Natural killer cell treated with Interleukin-12 subunit alpha and Interleukin-12 subunit beta and Interleukin-15 and Interleukin-18, amount 100 ng/mL, for 72 hours (primary cell): ENCODE data around the gene ZNF609. TPM values are rescaled to one million over a fixed set of nuclear protein-coding genes. Genes with fewer than 3 reads are reported as not detected.
"Not testable (repeated sequence)": the region's sequence is repeated elsewhere in the genome, so short reads cannot be mapped to it uniquely, and the experiment has no call there.

Experiments used
- ATAC-seq, 2 donors: fragments of 150-1000 bp; cut with Tn5 transposase in 1 of 2; sonication (Bioruptor Pico), chemical (Tn5 transposase) in 1 of 2; 2 replicates each; pipeline ENCODE4 v1.10.0; 2021
- DNase-seq: peaks from one replicate; pipeline ENCODE4 v3.0.0; 2022; ENCODE audit warnings: low spot score
- H3K27ac Mint-ChIP-seq, 2 donors: 1 replicate in 1 of 2; 2 replicates in 1 of 2; pipeline ENCODE4 v1.8.0; 2022; ENCODE audit warnings: mixed read lengths in 2 of 2, mild to moderate bottlenecking in 1 of 2, moderate library complexity in 1 of 2
- H3K27me3 Mint-ChIP-seq, 2 donors: 1 replicate in 1 of 2; 2 replicates in 1 of 2; pipeline ENCODE4 v1.8.0; 2022; ENCODE audit warnings: mixed read lengths in 2 of 2
- H3K36me3 Mint-ChIP-seq: one replicate; pipeline ENCODE4 v1.8.0; 2022; ENCODE audit warnings: mixed read lengths
- H3K4me1 Mint-ChIP-seq, 2 donors: 1 replicate in 1 of 2; 2 replicates in 1 of 2; pipeline ENCODE4 v1.8.0; 2022; ENCODE audit warnings: low read depth in 2 of 2, mixed read lengths in 2 of 2, mild to moderate bottlenecking in 1 of 2
- H3K4me3 Mint-ChIP-seq: one replicate; pipeline ENCODE4 v1.8.0; 2022; ENCODE audit warnings: mixed read lengths
- H3K9me3 Mint-ChIP-seq: 2 replicates; pipeline ENCODE4 v1.8.0; 2022; ENCODE audit warnings: mixed read lengths
- total RNA-seq, 2 donors: library from RNA; stranded (reverse); gene quantifications; one replicate each; pipeline ENCODE4 v1.2.3, GENCODE V29; 2022

ZNF609 gene
- total RNA-seq, 2 donors from 2014 or later = 36.9 to 67.6 TPM

GRCh38 chr15:64464276-64465005 lies 4.1 kb downstream of the ZNF609 start:
- Mint-ChIP-seq H3K27me3 (no peaks in the 10 kb centered on the region), H3K4me3 (peak overlapping the region; percentile 65), H3K27ac (peak overlapping the region; percentile 71 to 73), H3K4me1 (peaks cover 46 to 63% of the 10 kb centered on the region in 2 donors), H3K9me3 (no peaks in the 10 kb centered on the region), H3K36me3 (peaks cover 12% of the 10 kb centered on the region)
- DNase-seq (no peak), ATAC-seq (no peak)

GRCh38 chr15:64466408-64467141 lies 6.2 kb downstream of the ZNF609 start:
- Mint-ChIP-seq H3K9me3 (no peaks in the 10 kb centered on the region), H3K27me3 (no peaks in the 10 kb centered on the region), H3K36me3 (peaks cover 6% of the 10 kb centered on the region), H3K4me1 (peaks cover 34 to 49% of the 10 kb centered on the region in 2 donors), H3K27ac (peak overlapping the region in 1 of 2 donors; percentile 31), H3K4me3 (no peak overlapping the region)
- ATAC-seq (no peak), DNase-seq (no peak)

- ATAC-seq (no peak), DNase-seq (no peak)
- Mint-ChIP-seq H3K36me3 (no peaks in the 10 kb centered on the region), H3K27me3 (no peaks in the 10 kb centered on the region), H3K9me3 (no peaks in the 10 kb centered on the region), H3K4me1 (peaks cover 22 to 25% of the 10 kb centered on the region in 2 donors), H3K27ac (no peak overlapping the region), H3K4me3 (no peak overlapping the region)
Measured at GRCh38 chr15:64472161-64472560, 11.8 kb downstream of the ZNF609 start.

- no peak for ATAC-seq
- no peaks in the 10 kb centered on the region for H3K9me3 Mint-ChIP-seq
- H3K4me1 Mint-ChIP-seq = peaks cover 17 to 20% of the 10 kb centered on the region in 2 donors
- H3K27ac Mint-ChIP-seq = no peak overlapping the region
- no peaks in the 10 kb centered on the region for H3K36me3 Mint-ChIP-seq
- H3K27me3 Mint-ChIP-seq = no peaks in the 10 kb centered on the region
- no peak overlapping the region for H3K4me3 Mint-ChIP-seq
- no peak for DNase-seq
Measured at GRCh38 chr15:64474846-64475245, 14.5 kb downstream of the ZNF609 start.

GRCh38 chr15:64476550-64476949 lies 16.2 kb downstream of the ZNF609 start:
- Mint-ChIP-seq H3K27me3 (no peaks in the 10 kb centered on the region), H3K9me3 (no peaks in the 10 kb centered on the region), H3K27ac (peak overlapping the region in 1 of 2 donors; percentile 54), H3K36me3 (no peaks in the 10 kb centered on the region), H3K4me3 (no peak overlapping the region), H3K4me1 (peaks cover 20 to 23% of the 10 kb centered on the region in 2 donors)
- DNase-seq (no peak), ATAC-seq (no peak)

- Mint-ChIP-seq H3K36me3 (no peaks in the 10 kb centered on the region), H3K27ac (no peak overlapping the region)
Measured at GRCh38 chr15:64478863-64479262, 18.5 kb downstream of the ZNF609 start.

GRCh38 chr15:64480891-64481290 lies 20.5 kb downstream of the ZNF609 start:
- no peaks in the 10 kb centered on the region for H3K9me3 Mint-ChIP-seq
- no peak overlapping the region for H3K27ac Mint-ChIP-seq
- H3K4me1 Mint-ChIP-seq = peaks cover 18 to 25% of the 10 kb centered on the region in 2 donors
- H3K27me3 Mint-ChIP-seq = no peaks in the 10 kb centered on the region
- H3K4me3 Mint-ChIP-seq = no peak overlapping the region
- H3K36me3 Mint-ChIP-seq = no peaks in the 10 kb centered on the region
- ATAC-seq = no peak
- DNase-seq = no peak

More at GRCh38 chr15:64478863-64479262, 18.5 kb downstream of the ZNF609 start:
- ATAC-seq = no peak
- no peaks in the 10 kb centered on the region for H3K9me3 Mint-ChIP-seq
- no peak for DNase-seq
- no peaks in the 10 kb centered on the region for H3K27me3 Mint-ChIP-seq
- H3K4me3 Mint-ChIP-seq = no peak overlapping the region
- H3K4me1 Mint-ChIP-seq = peaks cover 17 to 26% of the 10 kb centered on the region in 2 donors

GRCh38 chr15:64483749-64484148 lies 23.4 kb downstream of the ZNF609 start:
- ATAC-seq (no peak), DNase-seq (no peak)
- H3K36me3 Mint-ChIP-seq = no peaks in the 10 kb centered on the region
- H3K27me3 Mint-ChIP-seq = no peaks in the 10 kb centered on the region
- no peak overlapping the region for H3K4me3 Mint-ChIP-seq
- H3K9me3 Mint-ChIP-seq = no peaks in the 10 kb centered on the region
- no peak overlapping the region for H3K27ac Mint-ChIP-seq
- peaks cover 5 to 12% of the 10 kb centered on the region in 2 donors for H3K4me1 Mint-ChIP-seq

- H3K36me3 Mint-ChIP-seq = no peaks in the 10 kb centered on the region
- H3K4me3 Mint-ChIP-seq = no peak overlapping the region
- DNase-seq = no peak
- no peak overlapping the region for H3K27ac Mint-ChIP-seq
- no peaks in the 10 kb centered on the region for H3K27me3 Mint-ChIP-seq
- H3K4me1 Mint-ChIP-seq = peaks cover 5 to 8% of the 10 kb centered on the region in 2 donors
- no peak for ATAC-seq
- H3K9me3 Mint-ChIP-seq = no peaks in the 10 kb centered on the region
Measured at GRCh38 chr15:64485796-64486195, 25.4 kb downstream of the ZNF609 start.

GRCh38 chr15:64490598-64491259 lies 30.4 kb downstream of the ZNF609 start:
- no peak for DNase-seq
- Mint-ChIP-seq H3K9me3 (no peaks in the 10 kb centered on the region), H3K27ac (no peak overlapping the region), H3K4me3 (no peak overlapping the region), H3K36me3 (no peaks in the 10 kb centered on the region), H3K4me1 (peaks cover under 1 to 11% of the 10 kb centered on the region in 2 donors), H3K27me3 (no peaks in the 10 kb centered on the region)
- ATAC-seq = no peak

GRCh38 chr15:64493641-64494040 lies 33.3 kb downstream of the ZNF609 start:
- H3K27ac Mint-ChIP-seq = no peak overlapping the region
- H3K9me3 Mint-ChIP-seq = no peaks in the 10 kb centered on the region
- no peak for DNase-seq
- ATAC-seq = no peak
- H3K36me3 Mint-ChIP-seq = no peaks in the 10 kb centered on the region
- H3K4me3 Mint-ChIP-seq = no peak overlapping the region
- peaks cover 6 to 14% of the 10 kb centered on the region in 2 donors for H3K4me1 Mint-ChIP-seq
- no peaks in the 10 kb centered on the region for H3K27me3 Mint-ChIP-seq

GRCh38 chr15:64495968-64496367 lies 35.6 kb downstream of the ZNF609 start:
- H3K9me3 Mint-ChIP-seq, ATAC-seq, H3K36me3 Mint-ChIP-seq, H3K27ac Mint-ChIP-seq, H3K27me3 Mint-ChIP-seq, H3K4me3 Mint-ChIP-seq, DNase-seq: not testable (repeated sequence)
- H3K4me1 Mint-ChIP-seq = peaks cover 27 to 29% of the 10 kb centered on the region in 2 donors

GRCh38 chr15:64500695-64501395 lies 40.5 kb downstream of the ZNF609 start:
- Mint-ChIP-seq H3K27me3 (no peaks in the 10 kb centered on the region), H3K4me3 (no peak overlapping the region), H3K9me3 (no peaks in the 10 kb centered on the region), H3K4me1 (peaks cover 48 to 51% of the 10 kb centered on the region in 2 donors), H3K36me3 (peaks cover 9% of the 10 kb centered on the region), H3K27ac (no peak overlapping the region)
- ATAC-seq (no peak), DNase-seq (no peak)
